HEK293 (cell line): ENCODE data around the gene RRM1.

ENCODE experiments used
- CTCF ChIP-seq: fragments of 450-650 bp; formaldehyde crosslinking; IDR thresholded peaks from 2 replicates; pipeline ENCODE4 v1.5.1; 2016; ENCODE audit warnings: missing biosample characterization, missing genetic modification characterization
- GLI4 ChIP-seq: fragments of 450-650 bp; formaldehyde crosslinking; IDR thresholded peaks from 2 replicates; pipeline ENCODE4 v1.5.1; 2016; ENCODE audit warnings: missing biosample characterization, missing genetic modification characterization
- MZF1 ChIP-seq: fragments of 450-650 bp; formaldehyde crosslinking; IDR thresholded peaks from 2 replicates; pipeline ENCODE4 v1.5.1; 2017; ENCODE audit warnings: missing biosample characterization, missing genetic modification characterization, borderline replicate concordance
- REST ChIP-seq: fragments of 450-650 bp; formaldehyde crosslinking; IDR thresholded peaks from 2 replicates; pipeline ENCODE4 v1.5.1; 2016; ENCODE audit warnings: missing biosample characterization, missing genetic modification characterization
- SCRT2 ChIP-seq: fragments of 450-650 bp; formaldehyde crosslinking; IDR thresholded peaks from 2 replicates; pipeline ENCODE4 v1.5.1; 2016; ENCODE audit warnings: missing biosample characterization, missing genetic modification characterization
- ZBTB49 ChIP-seq: fragments of 450-650 bp; formaldehyde crosslinking; IDR thresholded peaks from 2 replicates; pipeline ENCODE4 v1.5.1; 2016; ENCODE audit warnings: missing biosample characterization, missing genetic modification characterization, low read depth
- ZNF155 ChIP-seq: fragments of 450-650 bp; formaldehyde crosslinking; IDR thresholded peaks from 2 replicates; pipeline ENCODE4 v1.5.1; 2016; ENCODE audit warnings: missing biosample characterization, missing genetic modification characterization
- ZNF571 ChIP-seq: fragments of 450-650 bp; formaldehyde crosslinking; IDR thresholded peaks from 2 replicates; pipeline ENCODE4 v1.5.0; 2017; ENCODE audit warnings: missing biosample characterization, missing genetic modification characterization
- ZNF76 ChIP-seq: fragments of 450-650 bp; formaldehyde crosslinking; IDR thresholded peaks from 2 replicates; pipeline ENCODE4; 2016; ENCODE audit warnings: low read depth, missing biosample characterization, missing genetic modification characterization, borderline replicate concordance
- ZSCAN18 ChIP-seq: fragments of 450-650 bp; formaldehyde crosslinking; IDR thresholded peaks from 2 replicates; pipeline ENCODE4 v1.5.1; 2016; ENCODE audit warnings: missing biosample characterization, missing genetic modification characterization
- ZSCAN5A ChIP-seq: fragments of 450-650 bp; formaldehyde crosslinking; IDR thresholded peaks from 2 replicates; pipeline ENCODE4 v1.5.1; 2016; ENCODE audit warnings: missing biosample characterization, missing genetic modification characterization

- no peak for TF ChIP-seq CTCF (tag by site-specific recombination)
- no peak for TF ChIP-seq ZSCAN5A (tag by site-specific recombination)
- TF ChIP-seq ZNF76 (tag by site-specific recombination) = no peak
- TF ChIP-seq GLI4 = no peak
- TF ChIP-seq ZBTB49 (tag by site-specific recombination) = no peak
- no peak for TF ChIP-seq ZSCAN18 (tag by site-specific recombination)
- TF ChIP-seq MZF1 = no peak
- no peak for TF ChIP-seq ZNF155 (tag by site-specific recombination)
- TF ChIP-seq SCRT2 (tag by site-specific recombination) = no peak
- no peak for TF ChIP-seq REST
- TF ChIP-seq ZNF571 (tag by site-specific recombination) = no peak
These were observed 27.7 kb upstream of the RRM1 start for GRCh38 chr11:4066910-4067309.
